WI38 (cell line): ENCODE results near the gene ITGB1.
"Not testable (repeated sequence)": the region's sequence is repeated elsewhere in the genome, so short reads cannot be mapped to it uniquely, and the experiment has no call there.

ENCODE experiments used
- H3K4me3 ChIP-seq: 2 replicates; pipeline ENCODE4 v1.5.1; 2011; ENCODE audit warnings: low read depth, mild to moderate bottlenecking, control low read depth, low read length
- CTCF ChIP-seq: IDR thresholded peaks from 2 replicates; pipeline ENCODE4 v1.5.1; 2012; ENCODE audit warnings: low read depth, mild to moderate bottlenecking, control low read depth, low read length

Gene ITGB1

GRCh38 chr10:32958085-32959005 lies at the start of gene ITGB1:
ITGB1 (minus strand) TSS chr10:32958230; CDS start chr10:32935558, 22,672 bp downstream.
- TF ChIP-seq CTCF = no peak
- peak within 1 kb of the TSS; percentile 91 for H3K4me3 ChIP-seq

GRCh38 chr10:33006342-33006887 lies 48.4 kb upstream of the ITGB1 start:
- no peak for TF ChIP-seq CTCF
- no peak overlapping the region for H3K4me3 ChIP-seq

- H3K4me3 ChIP-seq = peak overlapping the region; percentile 47
These were observed 47.6 kb upstream of the ITGB1 start for GRCh38 chr10:33005322-33006301.

DNA sequence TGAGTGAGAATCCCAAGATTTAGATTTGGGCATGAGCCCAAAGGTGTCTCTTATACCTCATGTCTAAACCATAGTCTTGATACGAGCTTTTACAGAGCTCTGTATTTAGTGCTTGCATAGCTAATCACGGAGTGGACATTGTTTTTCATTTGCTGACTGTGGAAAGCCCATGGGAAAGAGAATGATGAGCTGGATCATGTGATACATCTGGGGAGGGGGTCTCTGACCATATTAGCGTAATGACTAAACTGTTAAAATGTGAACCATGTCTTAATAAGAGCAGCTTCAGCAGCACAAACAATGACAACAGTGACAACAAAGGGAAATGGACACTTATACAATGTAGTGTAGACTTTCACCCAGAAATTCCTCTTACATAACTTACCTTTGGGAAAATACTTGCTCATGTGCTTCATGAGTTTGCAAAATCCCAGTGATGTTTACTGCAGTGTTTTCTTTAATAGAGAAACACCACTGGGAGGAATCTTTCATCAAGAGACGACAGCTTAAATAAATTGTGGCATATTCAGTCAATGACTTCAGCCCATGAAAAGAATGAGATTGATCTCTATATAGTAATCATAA lies 44.0 kb upstream of the ITGB1 start:
- H3K4me3 ChIP-seq = no peak overlapping the region
- TF ChIP-seq CTCF = no peak

More at GRCh38 chr10:33005322-33006301, 47.6 kb upstream of the ITGB1 start:
- TF ChIP-seq CTCF = no peak

DNA sequence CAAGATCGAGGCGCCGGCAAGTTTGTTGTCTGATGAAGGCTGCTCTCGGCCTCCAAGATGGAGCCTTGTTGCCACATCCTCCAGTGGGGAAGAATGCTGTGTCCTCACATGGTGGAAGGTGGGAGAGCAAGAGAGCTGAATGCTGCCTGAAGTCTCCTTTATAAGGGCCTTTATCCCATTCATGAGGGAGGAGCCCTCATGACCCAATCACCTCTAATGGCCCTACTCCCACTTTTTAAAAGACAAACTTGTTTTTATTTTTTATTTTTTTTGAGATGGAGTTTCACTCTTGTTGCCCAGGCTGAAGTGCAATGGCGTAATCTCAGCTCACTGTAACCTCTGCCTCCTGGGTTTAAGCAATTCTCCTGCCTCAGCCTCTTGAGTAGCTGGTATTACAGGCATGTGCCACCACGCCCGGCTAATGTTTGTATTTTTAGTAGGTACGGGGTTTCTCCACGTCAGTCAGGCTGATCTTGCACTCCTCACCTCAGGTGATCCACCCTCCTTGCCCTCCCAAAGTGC lies 40.1 kb upstream of the ITGB1 start:
- H3K4me3 ChIP-seq = not testable (repeated sequence)

GRCh38 chr10:32995751-32996150 lies 37.7 kb upstream of the ITGB1 start:
- no peak overlapping the region for H3K4me3 ChIP-seq
- no peak for TF ChIP-seq CTCF
